Measurements from ENCODE around the gene WASHC2C.
"Not testable (repeated sequence)": the region's sequence is repeated elsewhere in the genome, so short reads cannot be mapped to it uniquely, and the experiment has no call there.

Gene WASHC2C

GRCh38 chr10:45726703-45727420 lies at the start of gene WASHC2C:
Gene WASHC2C (plus strand): TSS chr10:45727266. CDS start chr10:45727318, 52 bp downstream.
- peak; percentile 7 for DNase-seq

GRCh38 chr10:45678467-45678866 lies 48.6 kb upstream of the WASHC2C start:
- DNase-seq: not testable (repeated sequence)

- not testable (repeated sequence) for DNase-seq
Observed at GRCh38 chr10:45710200-45710796, 16.8 kb upstream of the WASHC2C start.

GRCh38 chr10:45711223-45711622 lies 15.8 kb upstream of the WASHC2C start:
- not testable (repeated sequence) for DNase-seq

- not testable (repeated sequence) for DNase-seq
Observed at GRCh38 chr10:45717053-45717452, 10.0 kb upstream of the WASHC2C start.

- DNase-seq: not testable (repeated sequence)
Observed at GRCh38 chr10:45717642-45718041, 9.4 kb upstream of the WASHC2C start.

- not testable (repeated sequence) for DNase-seq
Observed at GRCh38 chr10:45721503-45721902, 5.6 kb upstream of the WASHC2C start.

- DNase-seq: not testable (repeated sequence)
Observed at GRCh38 chr10:45723851-45724250, 3.2 kb upstream of the WASHC2C start.

- not testable (repeated sequence) for DNase-seq
Observed at GRCh38 chr10:45727421-45727965, 427 bp downstream of the WASHC2C start.

GRCh38 chr10:45734449-45734848 lies 7.4 kb downstream of the WASHC2C start:
- DNase-seq: not testable (repeated sequence)

- DNase-seq: not testable (repeated sequence)
Observed at GRCh38 chr10:45734867-45735266, 7.8 kb downstream of the WASHC2C start.

- not testable (repeated sequence) for DNase-seq
Observed at GRCh38 chr10:45741559-45741958, 14.5 kb downstream of the WASHC2C start.

- DNase-seq: not testable (repeated sequence)
Observed at GRCh38 chr10:45742014-45742413, 14.9 kb downstream of the WASHC2C start.

GRCh38 chr10:45751141-45751540 lies 24.1 kb downstream of the WASHC2C start:
- DNase-seq: not testable (repeated sequence)

- not testable (repeated sequence) for DNase-seq
Observed at GRCh38 chr10:45752210-45752609, 25.1 kb downstream of the WASHC2C start.

- DNase-seq: not testable (repeated sequence)
Observed at GRCh38 chr10:45753979-45754495, 27.0 kb downstream of the WASHC2C start.

- DNase-seq: not testable (repeated sequence)
Observed at GRCh38 chr10:45755083-45755482, 28.0 kb downstream of the WASHC2C start.

- DNase-seq: not testable (repeated sequence)
Observed at GRCh38 chr10:45756065-45756464, 29.0 kb downstream of the WASHC2C start.

GRCh38 chr10:45757661-45758396 lies 30.8 kb downstream of the WASHC2C start:
- not testable (repeated sequence) for DNase-seq

GRCh38 chr10:45761622-45762021 lies 34.6 kb downstream of the WASHC2C start:
- DNase-seq: not testable (repeated sequence)

- DNase-seq: not testable (repeated sequence)
Observed at GRCh38 chr10:45763037-45763436, 36.0 kb downstream of the WASHC2C start.

GRCh38 chr10:45768334-45768733 lies 41.3 kb downstream of the WASHC2C start:
- not testable (repeated sequence) for DNase-seq
